RWPE2 (cell line): ENCODE measurements around the gene RAB24.
"Not testable (repeated sequence)": the region's sequence is repeated elsewhere in the genome, so short reads cannot be mapped to it uniquely, and the experiment has no call there.

Experiments used
- ATAC-seq: fragments of 200-7000 bp; cut with Tn5 transposase; 3 replicates; pipeline ENCODE4 v1.9.1; 2021; ENCODE audit warnings: low read depth
- DNase-seq: peaks from one replicate; pipeline ENCODE4 v3.0.0-alpha.2; 2020; ENCODE audit warnings: low spot score
- H3K27ac ChIP-seq: fragments of 450-650 bp; 2 replicates; pipeline ENCODE4 v1.5.1; 2017; ENCODE audit warnings: mild to moderate bottlenecking; ENCODE audit not compliant: poor library complexity, severe bottlenecking
- H3K27me3 ChIP-seq: fragments of 250-450 bp; sonication (Bioruptor Pico); 2 replicates; pipeline ENCODE4 v1.5.1; 2021; ENCODE audit warnings: mild to moderate bottlenecking, moderate library complexity; ENCODE audit not compliant: insufficient read depth, poor library complexity, severe bottlenecking
- H3K36me3 ChIP-seq: fragments of 250-450 bp; sonication (Bioruptor Pico); 2 replicates; pipeline ENCODE4 v1.5.1; 2020; ENCODE audit warnings: low read depth, mild to moderate bottlenecking, moderate library complexity
- H3K4me1 ChIP-seq: fragments of 250-450 bp; sonication (Bioruptor Pico); 2 replicates; pipeline ENCODE4 v1.5.1; 2021; ENCODE audit warnings: mild to moderate bottlenecking, moderate library complexity; ENCODE audit not compliant: insufficient read depth, poor library complexity, severe bottlenecking
- H3K4me3 ChIP-seq: fragments of 250-450 bp; sonication (Bioruptor Pico); 2 replicates; pipeline ENCODE4 v1.5.1; 2021; ENCODE audit warnings: mild to moderate bottlenecking, moderate library complexity; ENCODE audit not compliant: severe bottlenecking
- H3K9me3 ChIP-seq: fragments of 250-450 bp; sonication (Bioruptor Pico); 2 replicates; pipeline ENCODE4 v1.5.1; 2021; ENCODE audit warnings: mild to moderate bottlenecking, moderate library complexity; ENCODE audit not compliant: severe bottlenecking
- CTCF ChIP-seq: fragments of 450-650 bp; IDR thresholded peaks from one replicate; pipeline ENCODE4 v1.5.1; 2017; ENCODE audit warnings: mild to moderate bottlenecking, moderate library complexity; ENCODE audit not compliant: poor library complexity, severe bottlenecking

RAB24 gene

GRCh38 chr5:177260961-177261360, 42.6 kb downstream of the RAB24 start:
- H3K27me3 ChIP-seq: no peaks in the 10 kb centered on the region
- no peak for ATAC-seq
- H3K36me3 ChIP-seq: peaks cover 83% of the 10 kb centered on the region
- no peaks in the 10 kb centered on the region for H3K9me3 ChIP-seq
- no peaks in the 10 kb centered on the region for H3K4me1 ChIP-seq
- DNase-seq: no peak
- H3K27ac ChIP-seq: no peak overlapping the region
- H3K4me3 ChIP-seq: no peak overlapping the region
- TF ChIP-seq CTCF: no peak

- not testable (repeated sequence) for H3K9me3 ChIP-seq, H3K27ac ChIP-seq, DNase-seq, H3K27me3 ChIP-seq, H3K4me1 ChIP-seq, H3K4me3 ChIP-seq, ATAC-seq
- peaks cover 95% of the 10 kb centered on the region for H3K36me3 ChIP-seq
Measured at GRCh38 chr5:177258711-177259110, 44.8 kb downstream of the RAB24 start.

- Histone ChIP-seq H3K36me3 (peaks cover 90% of the 10 kb centered on the region), H3K9me3 (no peaks in the 10 kb centered on the region), H3K27me3 (no peaks in the 10 kb centered on the region), H3K4me3 (no peak overlapping the region), H3K27ac (no peak overlapping the region), H3K4me1 (no peaks in the 10 kb centered on the region)
- ATAC-seq (peak; percentile 66), DNase-seq (no peak)
- TF ChIP-seq CTCF: no peak
Measured at GRCh38 chr5:177256296-177256695, 47.2 kb downstream of the RAB24 start.

DNA sequence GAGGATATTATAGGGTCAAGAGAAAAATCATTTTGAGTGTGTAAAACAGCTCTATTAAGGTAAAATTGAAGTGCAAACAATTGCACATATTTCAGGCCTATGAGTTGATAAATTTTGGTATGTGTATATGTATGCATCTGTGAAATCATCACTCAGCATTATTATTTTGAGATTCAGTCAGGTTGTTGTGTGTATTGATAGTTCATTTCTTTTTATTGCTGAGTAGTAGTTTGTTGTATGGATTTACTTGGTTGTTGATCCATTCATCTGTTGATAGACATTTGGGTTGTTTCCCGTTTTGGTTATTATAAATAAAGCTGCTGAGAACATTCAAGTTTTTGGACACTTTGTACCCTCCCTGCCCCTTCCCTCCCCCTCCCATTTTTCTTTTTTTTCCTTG, 50.3 kb downstream of the RAB24 start:
- TF ChIP-seq CTCF: no peak
- Histone ChIP-seq H3K4me1 (no peaks in the 10 kb centered on the region), H3K27ac (no peak overlapping the region), H3K4me3 (no peak overlapping the region), H3K36me3 (peaks cover 93% of the 10 kb centered on the region), H3K9me3 (no peaks in the 10 kb centered on the region), H3K27me3 (no peaks in the 10 kb centered on the region)
- ATAC-seq (no peak), DNase-seq (no peak)
